HEK293 (cell line): ENCODE results near the gene DCAF8.

ENCODE experiments used
- CTCF ChIA-PET: fragments of 350-600 bp; formaldehyde crosslinking; extraction: SDS; loops from one replicate; lab custom pipeline; 2021; ENCODE audit warnings: antibody characterized with exemption; lab: Yijun Ruan, JAX
- POLR2A ChIA-PET: fragments of 300-600 bp; formaldehyde crosslinking; extraction: SDS; loops from one replicate; lab custom pipeline; 2020; ENCODE audit warnings: antibody characterized with exemption, inconsistent platforms; lab: Yijun Ruan, JAX
- H3K27ac ChIP-seq: fragments of 200-500 bp; sonication (Bioruptor generic); 2 replicates; pipeline ENCODE4 v1.5.1; 2014; ENCODE audit warnings: low read depth, low read length, control low read depth, inconsistent platforms; ENCODE audit errors: extremely low read depth
- H3K36me3 ChIP-seq, 2 experiments: fragments of 200-500 bp in 1 of 2; sonication (Bioruptor generic) in 1 of 2; 1 replicate in 1 of 2; 2 replicates in 1 of 2; pipeline ENCODE4 v1.5.1; 2014 to 2017; ENCODE audit warnings: inconsistent platforms in 2 of 2, low read length in 2 of 2; ENCODE audit not compliant: control insufficient read depth in 2 of 2, insufficient read depth in 1 of 2
- H3K4me1 ChIP-seq: fragments of 200-500 bp; sonication (Bioruptor generic); 2 replicates; pipeline ENCODE4 v1.5.1; 2014; ENCODE audit warnings: mild to moderate bottlenecking, low read length, inconsistent platforms; ENCODE audit not compliant: control insufficient read depth, insufficient read depth
- H3K4me3 ChIP-seq: 2 replicates; pipeline ENCODE4 v1.5.1; 2011; ENCODE audit warnings: low read depth, mild to moderate bottlenecking, control low read depth, low read length, moderate library complexity
- H3K9me3 ChIP-seq: fragments of 200-500 bp; sonication (Bioruptor generic); 2 replicates; pipeline ENCODE4 v1.5.1; 2014; ENCODE audit warnings: low read depth, low read length, inconsistent platforms; ENCODE audit not compliant: control insufficient read depth, insufficient read depth
- MEIS1 ChIP-seq: sonication (generic); formaldehyde crosslinking; IDR thresholded peaks from 2 replicates; pipeline ENCODE4 v1.8.1; 2022; ENCODE audit warnings: missing genetic modification reagents, mild to moderate bottlenecking, borderline replicate concordance
- ZNF175 ChIP-seq: fragments of 450-650 bp; formaldehyde crosslinking; IDR thresholded peaks from 2 replicates; pipeline ENCODE4 v1.5.1; 2016; ENCODE audit warnings: missing biosample characterization, missing genetic modification characterization
- ZNF184 ChIP-seq: fragments of 450-650 bp; IDR thresholded peaks from 2 replicates; pipeline ENCODE4 v1.5.1; 2018; ENCODE audit warnings: missing biosample characterization, mild to moderate bottlenecking, missing genetic modification characterization
- ZNF626 ChIP-seq: fragments of 450-650 bp; sonication (Bioruptor Pico); formaldehyde crosslinking; IDR thresholded peaks from 2 replicates; pipeline ENCODE4 v1.5.1; 2018; ENCODE audit warnings: missing biosample characterization, missing genetic modification characterization, inconsistent platforms
- ZNF747 ChIP-seq: fragments of 450-650 bp; formaldehyde crosslinking; IDR thresholded peaks from 2 replicates; pipeline ENCODE4 v1.5.1; 2016; ENCODE audit warnings: missing biosample characterization, missing genetic modification characterization
- TF ChIP-seq, protein P1 (sequence below): fragments of 450-650 bp; formaldehyde crosslinking; conservative IDR thresholded peaks from 2 replicates; pipeline ENCODE4 v1.5.1; 2016; ENCODE audit warnings: low read depth, missing biosample characterization, missing genetic modification characterization
- TF ChIP-seq, protein P2 (sequence below): fragments of 450-650 bp; formaldehyde crosslinking; IDR thresholded peaks from 2 replicates; pipeline ENCODE4 v1.5.1; 2017; ENCODE audit warnings: missing biosample characterization, missing genetic modification characterization
- TF ChIP-seq, protein P3 (sequence below): fragments of 450-650 bp; formaldehyde crosslinking; IDR thresholded peaks from 2 replicates; pipeline ENCODE4 v1.5.1; 2016; ENCODE audit warnings: missing biosample characterization, missing genetic modification characterization, borderline replicate concordance
- TF ChIP-seq, protein P4 (sequence below): fragments of 450-650 bp; formaldehyde crosslinking; optimal IDR thresholded peaks from 2 replicates; pipeline ENCODE3; 2016; ENCODE audit warnings: missing biosample characterization, mild to moderate bottlenecking, missing genetic modification characterization
- TF ChIP-seq, protein P5 (sequence below): fragments of 450-650 bp; formaldehyde crosslinking; IDR thresholded peaks from 2 replicates; pipeline ENCODE4 v1.5.1; 2017; ENCODE audit warnings: missing biosample characterization, missing genetic modification characterization

Gene DCAF8

DNA sequence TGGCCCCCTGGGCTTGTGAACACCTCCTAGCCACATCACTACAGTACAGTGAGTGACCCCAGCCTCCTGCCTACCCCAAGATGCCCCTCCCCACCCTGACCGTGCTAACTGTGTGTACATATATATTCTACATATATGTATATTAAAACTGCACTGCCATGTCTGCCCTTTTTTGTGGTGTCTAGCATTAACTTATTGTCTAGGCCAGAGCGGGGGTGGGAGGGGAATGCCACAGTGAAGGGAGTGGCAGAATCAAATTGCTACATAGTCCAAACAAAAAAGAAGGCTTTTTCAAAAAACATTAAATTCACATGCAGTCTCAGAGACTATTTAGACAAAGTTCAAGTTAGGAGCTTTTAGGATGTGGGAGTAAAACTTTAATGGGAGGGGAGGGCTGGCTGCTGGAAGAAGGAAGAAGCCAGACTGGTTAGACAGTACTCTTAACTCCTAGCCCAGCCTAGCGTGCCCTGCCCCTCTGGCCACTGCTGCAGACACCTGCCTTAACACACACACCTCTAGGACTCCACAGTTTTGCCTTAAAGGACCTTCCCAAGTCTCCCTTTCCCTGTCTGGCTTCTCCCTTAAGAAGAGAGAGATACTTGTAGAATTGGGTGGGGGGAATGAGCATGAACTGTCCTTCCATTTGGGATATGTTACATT is 47.7 kb downstream of the DCAF8 start:
- H3K4me3 ChIP-seq = no peak overlapping the region
- H3K27ac ChIP-seq = no peak overlapping the region
- ChIA-PET POLR2A (no interaction called here), CTCF (interaction anchor here (2.3 kb wide), 1 partner anchor 21 kb away, joined by 9 read pairs; no protein-coding TSS in a partner anchor)
- TF ChIP-seq, protein P1, sequence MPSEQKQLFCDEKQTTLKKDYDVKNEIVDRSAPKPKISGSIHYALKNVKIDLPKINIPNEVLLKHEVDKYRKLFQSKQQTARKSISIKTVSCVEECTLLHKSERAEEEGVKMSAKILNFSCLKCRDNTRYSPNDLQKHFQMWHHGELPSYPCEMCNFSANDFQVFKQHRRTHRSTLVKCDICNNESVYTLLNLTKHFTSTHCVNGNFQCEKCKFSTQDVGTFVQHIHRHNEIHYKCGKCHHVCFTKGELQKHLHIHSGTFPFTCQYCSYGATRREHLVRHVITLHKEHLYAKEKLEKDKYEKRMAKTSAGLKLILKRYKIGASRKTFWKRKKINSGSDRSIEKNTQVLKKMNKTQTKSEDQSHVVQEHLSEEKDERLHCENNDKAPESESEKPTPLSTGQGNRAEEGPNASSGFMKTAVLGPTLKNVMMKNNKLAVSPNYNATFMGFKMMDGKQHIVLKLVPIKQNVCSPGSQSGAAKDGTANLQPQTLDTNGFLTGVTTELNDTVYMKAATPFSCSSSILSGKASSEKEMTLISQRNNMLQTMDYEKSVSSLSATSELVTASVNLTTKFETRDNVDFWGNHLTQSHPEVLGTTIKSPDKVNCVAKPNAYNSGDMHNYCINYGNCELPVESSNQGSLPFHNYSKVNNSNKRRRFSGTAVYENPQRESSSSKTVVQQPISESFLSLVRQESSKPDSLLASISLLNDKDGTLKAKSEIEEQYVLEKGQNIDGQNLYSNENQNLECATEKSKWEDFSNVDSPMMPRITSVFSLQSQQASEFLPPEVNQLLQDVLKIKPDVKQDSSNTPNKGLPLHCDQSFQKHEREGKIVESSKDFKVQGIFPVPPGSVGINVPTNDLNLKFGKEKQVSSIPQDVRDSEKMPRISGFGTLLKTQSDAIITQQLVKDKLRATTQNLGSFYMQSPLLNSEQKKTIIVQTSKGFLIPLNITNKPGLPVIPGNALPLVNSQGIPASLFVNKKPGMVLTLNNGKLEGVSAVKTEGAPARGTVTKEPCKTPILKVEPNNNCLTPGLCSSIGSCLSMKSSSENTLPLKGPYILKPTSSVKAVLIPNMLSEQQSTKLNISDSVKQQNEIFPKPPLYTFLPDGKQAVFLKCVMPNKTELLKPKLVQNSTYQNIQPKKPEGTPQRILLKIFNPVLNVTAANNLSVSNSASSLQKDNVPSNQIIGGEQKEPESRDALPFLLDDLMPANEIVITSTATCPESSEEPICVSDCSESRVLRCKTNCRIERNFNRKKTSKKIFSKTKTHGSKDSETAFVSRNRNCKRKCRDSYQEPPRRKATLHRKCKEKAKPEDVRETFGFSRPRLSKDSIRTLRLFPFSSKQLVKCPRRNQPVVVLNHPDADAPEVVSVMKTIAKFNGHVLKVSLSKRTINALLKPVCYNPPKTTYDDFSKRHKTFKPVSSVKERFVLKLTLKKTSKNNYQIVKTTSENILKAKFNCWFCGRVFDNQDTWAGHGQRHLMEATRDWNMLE (tag by site-specific recombination) = no peak
- TF ChIP-seq MEIS1 (CRISPR knock-in tag) (no peak), ZNF626 (tag by site-specific recombination) (no peak)
- TF ChIP-seq, protein P2, sequence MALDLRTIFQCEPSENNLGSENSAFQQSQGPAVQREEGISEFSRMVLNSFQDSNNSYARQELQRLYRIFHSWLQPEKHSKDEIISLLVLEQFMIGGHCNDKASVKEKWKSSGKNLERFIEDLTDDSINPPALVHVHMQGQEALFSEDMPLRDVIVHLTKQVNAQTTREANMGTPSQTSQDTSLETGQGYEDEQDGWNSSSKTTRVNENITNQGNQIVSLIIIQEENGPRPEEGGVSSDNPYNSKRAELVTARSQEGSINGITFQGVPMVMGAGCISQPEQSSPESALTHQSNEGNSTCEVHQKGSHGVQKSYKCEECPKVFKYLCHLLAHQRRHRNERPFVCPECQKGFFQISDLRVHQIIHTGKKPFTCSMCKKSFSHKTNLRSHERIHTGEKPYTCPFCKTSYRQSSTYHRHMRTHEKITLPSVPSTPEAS (tag by site-specific recombination) = no peak
- TF ChIP-seq, protein P3, sequence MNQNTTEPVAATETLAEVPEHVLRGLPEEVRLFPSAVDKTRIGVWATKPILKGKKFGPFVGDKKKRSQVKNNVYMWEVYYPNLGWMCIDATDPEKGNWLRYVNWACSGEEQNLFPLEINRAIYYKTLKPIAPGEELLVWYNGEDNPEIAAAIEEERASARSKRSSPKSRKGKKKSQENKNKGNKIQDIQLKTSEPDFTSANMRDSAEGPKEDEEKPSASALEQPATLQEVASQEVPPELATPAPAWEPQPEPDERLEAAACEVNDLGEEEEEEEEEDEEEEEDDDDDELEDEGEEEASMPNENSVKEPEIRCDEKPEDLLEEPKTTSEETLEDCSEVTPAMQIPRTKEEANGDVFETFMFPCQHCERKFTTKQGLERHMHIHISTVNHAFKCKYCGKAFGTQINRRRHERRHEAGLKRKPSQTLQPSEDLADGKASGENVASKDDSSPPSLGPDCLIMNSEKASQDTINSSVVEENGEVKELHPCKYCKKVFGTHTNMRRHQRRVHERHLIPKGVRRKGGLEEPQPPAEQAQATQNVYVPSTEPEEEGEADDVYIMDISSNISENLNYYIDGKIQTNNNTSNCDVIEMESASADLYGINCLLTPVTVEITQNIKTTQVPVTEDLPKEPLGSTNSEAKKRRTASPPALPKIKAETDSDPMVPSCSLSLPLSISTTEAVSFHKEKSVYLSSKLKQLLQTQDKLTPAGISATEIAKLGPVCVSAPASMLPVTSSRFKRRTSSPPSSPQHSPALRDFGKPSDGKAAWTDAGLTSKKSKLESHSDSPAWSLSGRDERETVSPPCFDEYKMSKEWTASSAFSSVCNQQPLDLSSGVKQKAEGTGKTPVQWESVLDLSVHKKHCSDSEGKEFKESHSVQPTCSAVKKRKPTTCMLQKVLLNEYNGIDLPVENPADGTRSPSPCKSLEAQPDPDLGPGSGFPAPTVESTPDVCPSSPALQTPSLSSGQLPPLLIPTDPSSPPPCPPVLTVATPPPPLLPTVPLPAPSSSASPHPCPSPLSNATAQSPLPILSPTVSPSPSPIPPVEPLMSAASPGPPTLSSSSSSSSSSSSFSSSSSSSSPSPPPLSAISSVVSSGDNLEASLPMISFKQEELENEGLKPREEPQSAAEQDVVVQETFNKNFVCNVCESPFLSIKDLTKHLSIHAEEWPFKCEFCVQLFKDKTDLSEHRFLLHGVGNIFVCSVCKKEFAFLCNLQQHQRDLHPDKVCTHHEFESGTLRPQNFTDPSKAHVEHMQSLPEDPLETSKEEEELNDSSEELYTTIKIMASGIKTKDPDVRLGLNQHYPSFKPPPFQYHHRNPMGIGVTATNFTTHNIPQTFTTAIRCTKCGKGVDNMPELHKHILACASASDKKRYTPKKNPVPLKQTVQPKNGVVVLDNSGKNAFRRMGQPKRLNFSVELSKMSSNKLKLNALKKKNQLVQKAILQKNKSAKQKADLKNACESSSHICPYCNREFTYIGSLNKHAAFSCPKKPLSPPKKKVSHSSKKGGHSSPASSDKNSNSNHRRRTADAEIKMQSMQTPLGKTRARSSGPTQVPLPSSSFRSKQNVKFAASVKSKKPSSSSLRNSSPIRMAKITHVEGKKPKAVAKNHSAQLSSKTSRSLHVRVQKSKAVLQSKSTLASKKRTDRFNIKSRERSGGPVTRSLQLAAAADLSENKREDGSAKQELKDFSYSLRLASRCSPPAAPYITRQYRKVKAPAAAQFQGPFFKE (tag by site-specific recombination) = no peak
- H3K36me3 ChIP-seq = peaks cover 21 to 100% of the 10 kb centered on the region in 2 experiments; a peak in 2 of 3 replicates
- no peaks in the 10 kb centered on the region for H3K9me3 ChIP-seq
- 0 out of 2 replicates have a peak, but pooled peaks cover 2% of the 10 kb centered on the region for H3K4me1 ChIP-seq

DNA sequence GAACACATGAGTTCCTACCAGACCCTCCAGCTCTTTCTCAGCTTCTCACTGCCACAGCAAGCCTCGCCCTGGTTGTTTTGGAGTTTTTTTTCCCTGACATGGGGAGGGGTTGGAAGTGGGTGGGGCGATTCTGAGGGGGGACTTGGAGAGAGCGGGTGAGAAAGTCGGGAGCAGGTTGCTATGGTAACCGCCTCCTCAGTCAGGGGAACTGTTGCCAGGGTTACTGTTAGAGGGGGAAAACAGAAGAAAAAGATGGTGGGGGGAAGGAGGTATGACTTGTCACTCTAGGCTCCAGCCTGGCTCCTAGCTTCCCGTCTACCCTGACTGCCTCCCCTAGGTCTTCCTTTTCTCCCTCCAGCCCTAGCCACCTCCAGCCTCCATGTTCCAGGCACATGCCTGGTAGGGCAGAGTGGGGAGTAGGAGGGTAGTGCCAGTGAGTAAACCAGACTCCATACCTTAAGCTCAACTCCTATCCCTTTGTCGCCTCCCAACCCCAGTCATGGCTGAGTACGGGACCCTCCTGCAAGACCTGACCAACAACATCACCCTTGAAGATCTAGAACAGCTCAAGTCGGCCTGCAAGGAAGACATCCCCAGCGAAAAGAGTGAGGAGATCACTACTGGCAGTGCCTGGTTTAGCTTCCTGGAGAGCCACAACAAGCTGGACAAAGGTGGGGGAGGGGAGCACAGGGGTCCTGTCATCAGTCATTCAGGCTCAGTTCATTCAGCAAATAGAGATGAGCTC is 51.1 kb downstream of the DCAF8 start:
- no peak overlapping the region for H3K4me3 ChIP-seq
- POLR2A ChIA-PET = interaction anchor here (1.3 kb wide), 1 partner anchor 8 kb away, joined by 3 read pairs; no protein-coding TSS in a partner anchor
- H3K36me3 ChIP-seq = peaks cover 6 to 98% of the 10 kb centered on the region in 2 experiments
- H3K27ac ChIP-seq = no peak overlapping the region
- H3K9me3 ChIP-seq = no peaks in the 10 kb centered on the region
- 0 out of 2 replicates have a peak, but pooled peaks cover 2% of the 10 kb centered on the region for H3K4me1 ChIP-seq
- TF ChIP-seq, protein P4, sequence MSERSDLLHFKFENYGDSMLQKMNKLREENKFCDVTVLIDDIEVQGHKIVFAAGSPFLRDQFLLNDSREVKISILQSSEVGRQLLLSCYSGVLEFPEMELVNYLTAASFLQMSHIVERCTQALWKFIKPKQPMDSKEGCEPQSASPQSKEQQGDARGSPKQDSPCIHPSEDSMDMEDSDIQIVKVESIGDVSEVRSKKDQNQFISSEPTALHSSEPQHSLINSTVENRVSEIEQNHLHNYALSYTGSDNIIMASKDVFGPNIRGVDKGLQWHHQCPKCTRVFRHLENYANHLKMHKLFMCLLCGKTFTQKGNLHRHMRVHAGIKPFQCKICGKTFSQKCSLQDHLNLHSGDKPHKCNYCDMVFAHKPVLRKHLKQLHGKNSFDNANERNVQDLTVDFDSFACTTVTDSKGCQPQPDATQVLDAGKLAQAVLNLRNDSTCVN (tag by site-specific recombination) = peak; percentile 6
- TF ChIP-seq ZNF747 = no peak
- no peak for TF ChIP-seq ZNF184 (tag by site-specific recombination)
- no peak for TF ChIP-seq ZNF175 (tag by site-specific recombination)
- TF ChIP-seq, protein P5, sequence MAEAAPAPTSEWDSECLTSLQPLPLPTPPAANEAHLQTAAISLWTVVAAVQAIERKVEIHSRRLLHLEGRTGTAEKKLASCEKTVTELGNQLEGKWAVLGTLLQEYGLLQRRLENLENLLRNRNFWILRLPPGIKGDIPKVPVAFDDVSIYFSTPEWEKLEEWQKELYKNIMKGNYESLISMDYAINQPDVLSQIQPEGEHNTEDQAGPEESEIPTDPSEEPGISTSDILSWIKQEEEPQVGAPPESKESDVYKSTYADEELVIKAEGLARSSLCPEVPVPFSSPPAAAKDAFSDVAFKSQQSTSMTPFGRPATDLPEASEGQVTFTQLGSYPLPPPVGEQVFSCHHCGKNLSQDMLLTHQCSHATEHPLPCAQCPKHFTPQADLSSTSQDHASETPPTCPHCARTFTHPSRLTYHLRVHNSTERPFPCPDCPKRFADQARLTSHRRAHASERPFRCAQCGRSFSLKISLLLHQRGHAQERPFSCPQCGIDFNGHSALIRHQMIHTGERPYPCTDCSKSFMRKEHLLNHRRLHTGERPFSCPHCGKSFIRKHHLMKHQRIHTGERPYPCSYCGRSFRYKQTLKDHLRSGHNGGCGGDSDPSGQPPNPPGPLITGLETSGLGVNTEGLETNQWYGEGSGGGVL (tag by site-specific recombination) = peak; percentile 46
- TF ChIP-seq, all 188 proteins: peak for 2
- CTCF ChIA-PET = interaction anchor here (0.6 to 1.3 kb wide), 8 partner anchors 8 to 165 kb away, joined by 3 to 5 read pairs (median 4); no protein-coding TSS in a partner anchor
